ENCODE results near the gene KCNIP1. TPM values are rescaled to one million over a fixed set of nuclear protein-coding genes. Genes with fewer than 3 reads are reported as not detected.

The KCNIP1 gene
- total RNA-seq, 4 donors from 2014 or later, result not detected

DNA sequence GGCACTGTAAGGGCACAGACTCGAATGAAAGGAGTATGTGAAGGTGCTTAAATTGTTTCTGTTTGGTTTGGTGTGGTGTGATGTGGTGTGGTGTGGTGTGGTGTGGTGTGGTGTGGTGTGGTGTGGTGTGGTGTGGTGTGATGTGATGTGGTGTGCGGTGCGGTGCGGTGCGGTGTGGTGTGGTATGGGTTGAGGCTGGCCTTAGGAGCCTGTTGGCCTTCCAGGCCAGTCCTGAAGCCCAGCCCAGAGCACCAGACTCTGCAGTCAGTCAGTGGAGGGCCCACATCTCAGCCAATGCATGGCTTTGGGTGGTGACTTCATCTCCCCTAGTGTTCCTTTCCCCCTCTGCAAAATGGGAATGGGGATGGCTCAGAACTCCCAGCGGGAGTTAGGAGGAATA is 85.8 kb downstream of the KCNIP1 start:
- intact Hi-C loops (cut with DNase I; ENCODE audit: low total_unique reads), result no loop called here
- no peak for DNase-seq (ENCODE audit: low spot score in 2 of 2)
- TF ChIP-seq, protein P1, sequence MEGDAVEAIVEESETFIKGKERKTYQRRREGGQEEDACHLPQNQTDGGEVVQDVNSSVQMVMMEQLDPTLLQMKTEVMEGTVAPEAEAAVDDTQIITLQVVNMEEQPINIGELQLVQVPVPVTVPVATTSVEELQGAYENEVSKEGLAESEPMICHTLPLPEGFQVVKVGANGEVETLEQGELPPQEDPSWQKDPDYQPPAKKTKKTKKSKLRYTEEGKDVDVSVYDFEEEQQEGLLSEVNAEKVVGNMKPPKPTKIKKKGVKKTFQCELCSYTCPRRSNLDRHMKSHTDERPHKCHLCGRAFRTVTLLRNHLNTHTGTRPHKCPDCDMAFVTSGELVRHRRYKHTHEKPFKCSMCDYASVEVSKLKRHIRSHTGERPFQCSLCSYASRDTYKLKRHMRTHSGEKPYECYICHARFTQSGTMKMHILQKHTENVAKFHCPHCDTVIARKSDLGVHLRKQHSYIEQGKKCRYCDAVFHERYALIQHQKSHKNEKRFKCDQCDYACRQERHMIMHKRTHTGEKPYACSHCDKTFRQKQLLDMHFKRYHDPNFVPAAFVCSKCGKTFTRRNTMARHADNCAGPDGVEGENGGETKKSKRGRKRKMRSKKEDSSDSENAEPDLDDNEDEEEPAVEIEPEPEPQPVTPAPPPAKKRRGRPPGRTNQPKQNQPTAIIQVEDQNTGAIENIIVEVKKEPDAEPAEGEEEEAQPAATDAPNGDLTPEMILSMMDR (IDR thresholded peaks at IDR 0.05), result no peak
- TF ChIP-seq POLR2A (IDR thresholded peaks at IDR 0.05), result no peak
- no peak overlapping the region for H3K4me3 ChIP-seq (ENCODE audit: low read depth, poor library complexity, severe bottlenecking)
- WGBS, 2 donors, result 90 to 94% methylated on average over 6 of the region's 6 CpGs

DNA sequence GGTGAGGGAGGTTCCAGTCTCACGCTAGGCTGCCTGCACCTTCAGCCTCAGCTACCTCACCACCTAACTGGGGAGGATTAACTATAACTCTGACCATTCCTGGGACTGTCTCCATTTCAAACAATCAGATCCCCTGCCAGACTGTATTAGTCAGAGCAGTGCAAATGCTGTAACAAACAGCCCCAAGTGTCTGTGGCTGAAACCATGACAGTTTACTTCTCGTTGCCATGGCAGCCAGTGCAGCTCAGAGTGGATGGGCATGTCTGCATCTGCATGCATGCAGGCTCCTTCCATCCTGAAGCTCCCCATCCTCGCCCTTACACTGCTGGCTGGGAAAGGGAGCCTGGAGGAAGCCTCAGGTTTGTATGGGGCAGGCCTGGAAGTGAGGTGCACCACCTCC is 86.7 kb downstream of the KCNIP1 start:
- no peak overlapping the region for H3K4me3 ChIP-seq (ENCODE audit: low read depth, poor library complexity, severe bottlenecking)
- intact Hi-C loops (cut with DNase I; ENCODE audit: low total_unique reads), result no loop called here
- no peak for DNase-seq (ENCODE audit: low spot score in 2 of 2)
- no peak for TF ChIP-seq POLR2A (IDR thresholded peaks at IDR 0.05)
- TF ChIP-seq, protein P1 (IDR thresholded peaks at IDR 0.05), result no peak
- WGBS, 2 donors, result 52 to 65% methylated on average over 3 of the region's 3 CpGs

DNA sequence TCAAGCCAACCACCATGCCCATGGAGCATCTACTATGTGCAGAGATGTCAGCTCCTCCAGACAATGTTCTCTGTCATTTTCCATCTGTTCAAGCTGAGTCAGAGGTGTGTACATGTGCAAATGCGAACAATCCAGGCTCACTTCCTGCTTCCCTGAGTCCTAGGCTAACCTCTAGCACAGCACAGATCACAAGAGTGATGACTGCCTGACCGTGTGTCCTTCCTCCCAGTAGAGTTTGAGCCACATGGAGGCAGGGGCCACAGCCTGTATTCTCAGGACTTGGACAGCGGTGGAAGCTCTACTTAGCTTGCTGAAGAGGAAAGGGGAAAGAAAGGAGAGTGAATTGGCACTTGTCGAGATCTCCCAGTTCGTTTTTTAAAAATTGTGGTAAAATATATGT is 87.2 kb downstream of the KCNIP1 start:
- H3K4me3 ChIP-seq (ENCODE audit: low read depth, poor library complexity, severe bottlenecking), result no peak overlapping the region
- intact Hi-C loops (cut with DNase I; ENCODE audit: low total_unique reads), result no loop called here
- WGBS, 2 donors, result 72 to 75% methylated on average over 5 of the region's 5 CpGs
- no peak for TF ChIP-seq POLR2A (IDR thresholded peaks at IDR 0.05)
- TF ChIP-seq, protein P1 (IDR thresholded peaks at IDR 0.05), result no peak
- no peak for DNase-seq (ENCODE audit: low spot score in 2 of 2)

DNA sequence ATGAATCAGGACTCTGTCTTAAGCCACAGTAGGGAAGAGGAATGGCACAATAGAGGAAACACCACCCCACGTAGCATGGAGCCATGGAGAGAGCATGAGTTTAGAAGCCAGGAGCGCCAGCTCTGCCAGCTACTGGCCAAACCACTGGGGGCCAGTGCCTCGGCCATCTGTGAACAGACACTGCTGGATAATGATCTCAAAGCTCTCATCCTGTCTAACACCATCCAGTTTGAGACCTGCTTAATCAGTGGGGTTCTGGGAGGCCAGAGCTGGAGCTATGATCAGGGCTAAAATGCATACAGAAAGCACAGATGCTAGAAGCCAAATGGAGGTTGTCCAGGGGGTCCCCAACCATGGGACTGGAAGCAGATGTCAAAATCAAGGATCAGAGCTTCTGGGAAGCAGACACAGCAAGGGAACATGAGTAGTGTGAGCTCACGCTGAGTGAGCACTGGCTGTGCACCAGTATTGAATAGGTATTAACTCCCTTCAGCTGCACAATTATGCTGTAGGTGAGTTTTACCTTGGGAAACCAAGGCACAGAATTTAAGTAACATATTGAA is 92.7 kb downstream of the KCNIP1 start:
- DNase-seq (ENCODE audit: low spot score in 2 of 2), result no peak
- intact Hi-C loops (cut with DNase I; ENCODE audit: low total_unique reads), result no loop called here
- H3K4me3 ChIP-seq (ENCODE audit: low read depth, poor library complexity, severe bottlenecking), result no peak overlapping the region
- WGBS, 2 donors, result 81 to 90% methylated on average over 4 of the region's 4 CpGs
- TF ChIP-seq, protein P1 (IDR thresholded peaks at IDR 0.05), result no peak
- no peak for TF ChIP-seq POLR2A (IDR thresholded peaks at IDR 0.05)

DNA sequence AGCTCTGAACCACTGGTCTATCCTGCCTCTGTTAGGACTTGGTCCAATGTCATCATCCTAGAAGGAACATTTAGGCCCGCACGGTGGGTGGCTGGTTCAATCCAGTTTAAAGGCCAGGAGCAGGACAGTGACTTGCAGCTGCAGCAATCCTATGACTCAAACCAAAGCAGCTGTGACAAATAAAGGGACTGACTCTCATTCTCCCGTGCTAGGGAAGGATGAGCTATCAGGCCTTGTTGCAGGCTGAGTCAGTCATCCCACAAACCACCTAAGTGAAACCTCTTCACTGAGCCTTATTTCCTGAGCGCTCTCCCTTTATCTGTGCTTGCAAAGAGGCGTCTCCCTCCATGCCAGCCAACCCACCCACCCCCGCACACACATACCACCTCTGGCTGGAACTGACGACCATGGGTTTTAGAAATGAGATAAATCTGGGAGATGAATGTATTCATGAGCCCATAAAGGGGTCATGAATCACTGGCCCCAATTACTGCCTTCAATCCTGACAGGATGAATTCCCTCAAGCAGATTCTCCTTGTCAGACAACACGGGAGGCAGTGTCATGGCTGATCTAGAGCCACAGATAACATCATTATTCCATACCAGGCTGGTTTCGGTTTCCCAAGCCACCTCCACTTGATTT is 93.4 kb downstream of the KCNIP1 start:
- intact Hi-C loops (cut with DNase I; ENCODE audit: low total_unique reads), result no loop called here
- TF ChIP-seq, protein P1 (IDR thresholded peaks at IDR 0.05), result no peak
- TF ChIP-seq POLR2A (IDR thresholded peaks at IDR 0.05), result no peak
- H3K4me3 ChIP-seq (ENCODE audit: low read depth, poor library complexity, severe bottlenecking), result no peak overlapping the region
- no peak for DNase-seq (ENCODE audit: low spot score in 2 of 2)
- 37 to 40% methylated on average over 9 of the region's 9 CpGs for WGBS, 2 donors

DNA sequence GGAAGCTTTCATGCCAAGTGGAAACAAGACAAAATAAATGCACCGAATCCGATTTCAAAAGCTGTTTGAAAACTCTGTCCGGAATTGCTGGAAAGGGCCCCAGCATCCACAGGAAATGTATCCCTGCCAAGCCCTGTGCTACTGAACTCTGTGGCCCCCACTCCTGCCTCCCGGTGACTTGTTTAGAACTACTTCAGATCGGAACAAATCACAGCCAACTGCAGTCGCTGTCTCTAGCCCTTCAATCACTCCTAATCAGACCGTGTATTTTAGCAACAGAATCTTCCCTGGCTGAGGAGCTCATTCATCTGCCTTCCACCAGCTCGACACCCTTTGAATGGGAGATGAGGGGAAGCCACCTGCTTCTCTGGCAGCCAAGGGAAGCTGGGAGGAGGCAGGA is 94.1 kb downstream of the KCNIP1 start:
- intact Hi-C loops (cut with DNase I; ENCODE audit: low total_unique reads), result no loop called here
- no peak for DNase-seq (ENCODE audit: low spot score in 2 of 2)

More for the DNA sequence above, 94.1 kb downstream of the KCNIP1 start:
- WGBS, 2 donors, result 14 to 16% methylated on average over 8 of the region's 8 CpGs
- H3K4me3 ChIP-seq (ENCODE audit: low read depth, poor library complexity, severe bottlenecking), result no peak overlapping the region
- no peak for TF ChIP-seq POLR2A (IDR thresholded peaks at IDR 0.05)
- TF ChIP-seq, protein P1 (IDR thresholded peaks at IDR 0.05), result no peak
